Gastrocnemius medialis (tissue), 4 donors: Measurements from ENCODE around the gene WDR86.

Source experiments
- CTCF ChIP-seq, 5 experiments: fragments of 450-650 bp in 3 of 5; fragments of 200-600 bp in 2 of 5; sonication (generic) in 2 of 5; IDR thresholded peaks in 4 of 5; conservative IDR thresholded peaks in 1 of 5; 1 replicate in 4 of 5; 2 replicates in 1 of 5; pipeline ENCODE4 v1.5.1; 2016 to 2019; ENCODE audit warnings: antibody characterized with exemption in 5 of 5, mild to moderate bottlenecking in 3 of 5, moderate library complexity in 3 of 5
- POLR2A ChIP-seq, 2 donors: fragments of 450-650 bp; IDR thresholded peaks; one replicate each; pipeline ENCODE4 v1.6.1; 2017; ENCODE audit warnings: antibody characterized with exemption in 2 of 2, mild to moderate bottlenecking in 2 of 2, moderate library complexity in 2 of 2

- TF ChIP-seq CTCF (IDR thresholded peaks at IDR 0.05 in 4 of 5, conservative IDR thresholded peaks at IDR 0.05 in 1 of 5), result no peak
- TF ChIP-seq POLR2A (IDR thresholded peaks at IDR 0.05), result no peak
These were observed 18.5 kb downstream of the WDR86 start for GRCh38 chr7:151391358-151391730.
